Left renal pelvis (tissue), 4 donors: ENCODE results near the gene CCDC170. TPM values are rescaled to one million over a fixed set of nuclear protein-coding genes. Genes with fewer than 3 reads are reported as not detected.

ENCODE experiments used
- DNase-seq, 4 donors: peaks; one replicate each; pipeline ENCODE4 v3.0.0-alpha.2; 2013; ENCODE audit warnings: low read depth in 4 of 4, low spot score in 3 of 4
- polyA plus RNA-seq, 4 donors: library from polyadenylated mRNA; unstranded; fragments of 120-200 nt; gene quantifications; one replicate each; pipeline ENCODE4 v1.2.1, GENCODE V29; 2013; ENCODE audit not compliant: insufficient read length in 4 of 4

Gene CCDC170
- polyA plus RNA-seq, 4 donors: 1.4 to 4.3 (median 2.6) TPM

GRCh38 chr6:151610326-151610725 is 116.5 kb downstream of the CCDC170 start:
- no peak for DNase-seq

GRCh38 chr6:151614630-151615029 is 120.8 kb downstream of the CCDC170 start:
- DNase-seq: no peak

DNA sequence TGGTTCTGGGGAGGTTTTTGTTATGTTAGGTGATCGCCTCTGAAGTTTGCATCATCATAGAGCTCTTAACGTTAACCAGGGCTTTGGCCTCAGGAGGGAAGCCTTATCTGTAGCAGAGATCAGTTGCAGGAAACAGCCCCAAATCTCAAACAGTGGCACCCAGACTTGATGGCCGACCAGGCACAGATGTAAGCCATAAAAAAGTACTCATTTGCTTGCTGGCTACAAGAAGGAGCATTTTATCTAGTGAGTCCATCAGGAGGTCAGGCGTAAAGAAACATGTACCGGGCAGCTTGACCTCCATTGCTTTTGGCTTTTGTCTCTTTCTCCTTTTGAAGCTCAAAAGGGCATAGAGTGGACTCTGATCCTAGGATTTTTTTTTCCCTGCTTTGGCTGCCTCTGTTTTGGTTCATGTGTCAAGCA is 122.3 kb downstream of the CCDC170 start:
- no peak for DNase-seq

DNA sequence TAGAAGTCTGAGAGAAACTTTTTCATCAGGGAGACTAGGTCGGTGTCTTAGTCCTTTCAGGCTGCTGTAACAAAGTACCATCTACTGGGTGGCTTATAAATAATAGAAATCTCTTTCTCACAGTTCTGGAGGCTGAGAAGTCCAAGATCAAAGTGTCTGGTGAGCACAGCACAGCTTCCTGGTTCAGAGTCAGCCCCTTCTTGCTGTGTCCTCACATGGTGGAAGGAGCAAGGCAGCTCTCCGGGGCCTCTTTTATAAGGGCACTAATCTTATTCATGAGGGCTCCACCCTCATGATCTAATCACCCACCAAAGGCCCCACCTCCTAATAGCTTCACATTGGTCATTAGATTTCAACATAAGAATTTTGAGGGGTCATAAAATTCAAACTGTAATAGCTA is 122.8 kb downstream of the CCDC170 start:
- DNase-seq: no peak

DNA sequence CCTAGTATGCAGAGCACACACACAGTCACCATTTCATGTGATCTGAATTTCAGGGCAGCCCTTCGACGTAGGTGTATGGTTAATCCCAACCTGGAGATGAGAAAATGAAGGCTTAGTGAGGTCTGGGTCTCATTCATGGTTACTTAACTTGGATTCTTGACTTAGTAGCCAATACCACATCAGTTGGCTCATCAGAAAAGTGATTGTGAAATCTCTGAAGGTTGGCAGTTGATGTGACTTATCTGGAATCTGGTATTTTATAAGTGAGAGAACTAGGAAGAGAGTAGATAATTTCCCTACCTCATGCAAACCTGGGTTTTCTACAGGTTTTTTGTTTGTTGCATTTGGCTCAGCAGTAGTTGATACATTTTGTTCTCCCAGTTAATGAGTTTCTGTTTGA is 123.7 kb downstream of the CCDC170 start:
- DNase-seq: no peak

GRCh38 chr6:151618717-151619116 is 124.9 kb downstream of the CCDC170 start:
- DNase-seq: no peak

- DNase-seq: no peak
These were observed 126.4 kb downstream of the CCDC170 start for GRCh38 chr6:151620179-151620578.

DNA sequence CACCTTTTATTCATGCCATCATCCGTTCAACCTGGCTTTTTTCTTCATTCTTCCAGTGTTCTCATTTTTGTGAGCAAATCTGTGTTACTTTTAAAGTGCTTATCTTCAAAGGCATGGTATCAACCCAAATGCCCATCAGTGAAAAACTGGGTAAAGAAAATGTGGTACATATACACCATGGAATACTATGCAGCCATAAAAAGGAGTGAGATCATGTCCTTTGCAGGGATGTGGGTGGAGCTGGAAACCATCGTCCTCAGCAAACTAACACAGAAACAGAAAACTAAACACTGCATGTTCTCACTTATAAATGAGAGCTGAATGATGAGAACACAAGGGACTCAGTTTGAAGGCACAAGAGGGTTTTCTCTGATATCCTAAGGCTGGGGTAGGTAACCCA is 130.3 kb downstream of the CCDC170 start:
- DNase-seq: no peak

DNA sequence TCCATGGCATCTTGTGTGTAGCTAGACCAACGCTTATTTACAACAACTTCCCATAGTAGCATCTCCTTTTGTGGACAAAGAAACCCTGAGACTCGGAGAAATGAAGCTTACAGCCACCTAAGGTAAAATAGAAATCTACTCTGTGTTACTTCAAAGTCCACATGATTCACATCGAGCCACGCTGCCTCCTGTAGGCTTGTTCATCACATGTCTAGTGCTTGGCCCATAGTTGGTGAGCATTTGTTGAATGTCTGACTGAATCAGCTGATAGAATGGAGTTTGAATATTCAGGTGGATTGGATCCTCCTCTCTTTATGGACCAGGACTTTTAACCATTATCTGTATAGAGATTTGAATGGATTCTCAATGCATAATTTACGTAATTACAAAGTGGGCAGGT is 130.7 kb downstream of the CCDC170 start:
- no peak for DNase-seq

- DNase-seq: no peak
These were observed 131.2 kb downstream of the CCDC170 start for GRCh38 chr6:151624900-151625536.

DNA sequence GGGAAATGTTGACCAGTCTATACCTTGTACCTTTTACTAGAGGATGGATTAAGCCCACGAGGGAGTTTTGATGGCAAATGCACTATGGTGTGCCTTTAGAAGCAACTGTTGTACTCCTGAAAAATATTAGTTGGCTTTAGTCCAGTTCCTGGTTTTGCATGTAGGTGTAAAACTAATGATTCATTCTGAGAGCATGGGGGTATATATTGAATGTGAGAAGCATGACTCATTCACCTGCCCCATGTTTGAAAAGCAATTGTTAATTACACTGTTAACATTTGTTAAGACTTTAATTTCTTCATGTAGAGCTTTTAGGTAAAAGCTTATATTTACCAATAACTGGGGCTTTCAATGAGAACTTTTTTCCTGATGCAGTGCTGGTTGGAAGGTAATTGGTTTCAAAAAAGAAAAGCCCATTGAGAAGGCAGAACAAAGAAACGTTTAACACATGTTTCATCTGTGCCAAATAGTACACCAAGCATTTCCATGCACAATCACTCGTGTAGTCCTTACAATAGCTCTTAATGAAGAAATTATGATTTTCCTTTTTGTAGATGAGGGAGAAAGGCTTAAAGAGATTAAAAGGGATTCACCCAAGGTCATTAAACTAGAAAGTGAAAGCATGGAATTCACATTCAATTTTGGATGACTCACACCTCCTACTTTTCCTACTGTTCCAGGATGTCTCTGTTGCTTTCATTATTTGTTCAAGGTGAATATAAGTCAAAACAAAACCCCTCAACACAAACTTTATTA is 134.1 kb downstream of the CCDC170 start:
- DNase-seq: no peak

- no peak for DNase-seq
These were observed 136.0 kb downstream of the CCDC170 start for GRCh38 chr6:151629791-151630190.

- no peak for DNase-seq
These were observed 136.6 kb downstream of the CCDC170 start for GRCh38 chr6:151630387-151630786.

- no peak for DNase-seq
These were observed 137.3 kb downstream of the CCDC170 start for GRCh38 chr6:151630991-151631655.

- DNase-seq: no peak
These were observed 138.7 kb downstream of the CCDC170 start for GRCh38 chr6:151632415-151632987.

DNA sequence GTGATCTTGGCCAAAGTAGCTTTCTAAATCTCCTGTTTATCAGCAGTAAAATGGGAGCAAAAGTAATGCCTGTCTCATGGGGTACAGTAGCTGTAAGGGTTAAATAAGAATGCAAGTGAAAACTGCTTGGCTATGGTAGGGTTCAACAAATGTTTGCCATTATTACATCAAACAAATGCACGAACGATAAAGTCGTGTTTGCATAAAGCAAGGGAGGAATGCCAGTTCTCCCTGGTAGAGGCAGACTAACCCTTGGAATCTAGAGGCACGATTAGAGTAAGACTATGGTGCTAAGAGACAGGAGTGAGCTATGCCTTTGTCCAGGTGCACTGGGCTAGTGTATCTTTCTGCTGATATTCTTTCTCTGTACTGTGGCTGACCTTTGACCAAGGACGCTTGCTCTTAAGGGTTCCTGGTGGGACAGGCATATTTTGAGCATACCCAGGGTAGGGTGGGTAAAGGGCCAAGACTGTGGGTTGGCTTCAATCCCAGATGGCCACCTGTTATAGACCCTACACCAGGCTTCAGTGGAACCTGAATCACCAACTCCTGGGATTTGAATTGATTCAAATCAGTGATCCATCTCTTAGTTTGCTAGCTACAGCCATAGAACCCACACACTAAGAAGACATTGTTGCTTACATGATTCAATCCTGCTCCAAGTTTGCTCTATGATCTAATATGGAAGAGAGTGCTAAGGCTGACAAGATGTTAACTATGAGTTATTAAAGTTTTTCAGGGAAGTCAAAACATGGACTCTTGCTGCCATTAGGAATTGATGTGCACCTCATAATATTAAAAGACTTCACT is 139.9 kb downstream of the CCDC170 start:
- no peak for DNase-seq

DNA sequence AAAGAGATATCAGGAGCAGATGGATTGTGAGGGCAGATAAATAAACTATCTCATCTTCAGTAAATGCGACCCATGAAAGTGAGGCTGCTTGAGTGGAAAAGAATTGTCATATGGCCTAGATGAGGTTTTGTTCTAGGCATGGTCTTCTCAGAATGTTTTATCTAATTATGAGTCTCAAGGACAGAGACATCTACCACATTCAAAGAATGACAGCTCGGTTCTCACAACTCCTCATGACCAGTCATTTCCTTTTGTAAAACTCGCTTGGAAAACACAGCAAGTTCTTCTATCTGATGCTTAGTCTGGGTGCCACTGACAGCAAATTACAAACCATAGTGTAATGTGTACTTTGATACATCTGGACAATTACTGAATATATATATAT is 140.5 kb downstream of the CCDC170 start:
- no peak for DNase-seq

DNA sequence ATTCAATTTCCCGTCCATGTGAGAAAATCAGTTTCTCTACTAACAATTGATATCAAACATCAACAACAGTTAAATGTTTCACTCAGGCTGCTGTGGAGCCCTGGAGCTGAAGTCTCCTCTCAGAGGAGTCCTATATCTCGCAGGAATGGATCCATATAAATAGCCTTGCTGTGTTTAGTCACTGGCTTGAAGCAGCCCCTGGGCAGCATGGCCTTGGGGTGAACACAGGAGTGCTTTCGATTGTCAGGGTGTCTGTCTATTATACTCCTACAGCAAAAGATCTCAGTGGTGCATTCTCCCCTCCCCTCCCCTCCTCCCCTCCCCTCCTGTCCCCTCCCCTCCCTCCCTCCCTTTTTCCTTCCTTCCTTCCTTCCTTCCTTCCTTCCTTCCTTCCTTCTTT is 141.9 kb downstream of the CCDC170 start:
- no peak for DNase-seq

GRCh38 chr6:151637814-151638213 is 144.0 kb downstream of the CCDC170 start:
- DNase-seq: no peak

GRCh38 chr6:151639750-151640149 is 145.9 kb downstream of the CCDC170 start:
- DNase-seq: no peak

- no peak for DNase-seq
These were observed 147.2 kb downstream of the CCDC170 start for GRCh38 chr6:151641028-151641427.
